OCI-LY1 (cell line): ENCODE results near the gene AAMDC.
"Not testable (repeated sequence)": the region's sequence is repeated elsewhere in the genome, so short reads cannot be mapped to it uniquely, and the experiment has no call there.

Source experiments
- H2AFZ ChIP-seq: fragments of 200-600 bp; sonication (generic), shearing (Covaris generic); 2 replicates; pipeline ENCODE4 v1.6.0; 2014; ENCODE audit warnings: antibody characterized with exemption, mild to moderate bottlenecking, low read length
- H3F3A ChIP-seq: fragments of 200-600 bp; sonication (generic), shearing (Covaris generic); 2 replicates; pipeline ENCODE4 v1.6.0; 2014; ENCODE audit warnings: mild to moderate bottlenecking, antibody characterized with exemption, low read length, moderate library complexity; ENCODE audit not compliant: insufficient read depth
- H3K27ac ChIP-seq: fragments of 200-600 bp; sonication (generic); 2 replicates; pipeline ENCODE4 v1.5.1; 2014; ENCODE audit warnings: low read length, mixed run types, mild to moderate bottlenecking, low read depth; ENCODE audit not compliant: poor library complexity, severe bottlenecking
- H3K27me3 ChIP-seq: fragments of 200-600 bp; sonication (generic); 2 replicates; pipeline ENCODE4 v1.6.0; 2014; ENCODE audit warnings: antibody characterized with exemption, mild to moderate bottlenecking, low read length, moderate library complexity; ENCODE audit not compliant: insufficient read depth
- H3K36me3 ChIP-seq: fragments of 200-600 bp; sonication (generic); 2 replicates; pipeline ENCODE4 v1.6.1; 2014; ENCODE audit warnings: mild to moderate bottlenecking, antibody characterized with exemption, low read length, moderate library complexity, mixed read lengths; ENCODE audit not compliant: insufficient read depth
- H3K4me1 ChIP-seq: fragments of 200-600 bp; sonication (generic); 2 replicates; pipeline ENCODE4 v1.5.1; 2014; ENCODE audit warnings: mild to moderate bottlenecking, low read length, moderate library complexity; ENCODE audit not compliant: insufficient read depth, severe bottlenecking
- H3K4me2 ChIP-seq: fragments of 200-600 bp; sonication (generic), shearing (Covaris generic); 2 replicates; pipeline ENCODE4 v1.6.1; 2014; ENCODE audit warnings: low read length
- H3K4me3 ChIP-seq: fragments of 200-600 bp; sonication (generic); 2 replicates; pipeline ENCODE4 v1.5.1; 2014; ENCODE audit warnings: low read length, low read depth, mild to moderate bottlenecking, mixed read lengths; ENCODE audit not compliant: poor library complexity, severe bottlenecking
- H3K79me2 ChIP-seq: fragments of 200-600 bp; shearing (Covaris generic); 2 replicates; pipeline ENCODE4 v1.6.1; 2016; ENCODE audit warnings: mixed run types, low read length, mixed read lengths; ENCODE audit not compliant: insufficient read depth
- H3K9ac ChIP-seq: fragments of 200-600 bp; sonication (generic), shearing (Covaris generic); 2 replicates; pipeline ENCODE4 v1.6.1; 2014; ENCODE audit warnings: mild to moderate bottlenecking, low read length, mixed read lengths
- H3K9me2 ChIP-seq: fragments of 200-600 bp; sonication (generic), shearing (Covaris generic); 2 replicates; pipeline ENCODE4 v1.6.1; 2014; ENCODE audit warnings: low read depth, mild to moderate bottlenecking, low read length, mixed read lengths
- H3K9me3 ChIP-seq: fragments of 200-600 bp; shearing (Covaris generic); 2 replicates; pipeline ENCODE4 v1.6.1; 2014; ENCODE audit warnings: low read length, mixed read lengths
- H4K20me1 ChIP-seq: fragments of 200-600 bp; sonication (generic), shearing (Covaris generic); 2 replicates; pipeline ENCODE4 v1.6.0; 2016; ENCODE audit warnings: mild to moderate bottlenecking, low read length; ENCODE audit not compliant: insufficient read depth
- CTCF ChIP-seq: fragments of 200-600 bp; sonication (generic), shearing (Covaris generic); IDR thresholded peaks from 2 replicates; pipeline ENCODE4 v1.5.1; 2017; ENCODE audit warnings: mild to moderate bottlenecking, antibody characterized with exemption, low read length, moderate library complexity, mixed read lengths
- EZH2 ChIP-seq: fragments of 200-600 bp; sonication (generic), shearing (Covaris generic); IDR thresholded peaks from 2 replicates; pipeline ENCODE4 v1.8.0; 2017; ENCODE audit warnings: borderline replicate concordance, mixed run types, mild to moderate bottlenecking, antibody characterized with exemption, low read length, moderate library complexity, mixed read lengths

Gene AAMDC

GRCh38 chr11:77828926-77829325 lies 8.0 kb downstream of the AAMDC start:
- no peaks in the 10 kb centered on the region for H3K79me2 ChIP-seq
- no peak overlapping the region for H3K4me2 ChIP-seq
- H3K9me3 ChIP-seq: no peaks in the 10 kb centered on the region
- no peak overlapping the region for H2AFZ ChIP-seq
- H3K27me3 ChIP-seq: no peaks in the 10 kb centered on the region
- no peaks in the 10 kb centered on the region for H4K20me1 ChIP-seq
- no peaks in the 10 kb centered on the region for H3F3A ChIP-seq
- H3K4me1 ChIP-seq: no peaks in the 10 kb centered on the region
- H3K36me3 ChIP-seq: no peaks in the 10 kb centered on the region
- H3K27ac ChIP-seq: no peak overlapping the region
- no peak overlapping the region for H3K4me3 ChIP-seq
- H3K9ac ChIP-seq: no peak overlapping the region
- TF ChIP-seq EZH2 (no peak), CTCF (no peak)
- no peaks in the 10 kb centered on the region for H3K9me2 ChIP-seq

- Histone ChIP-seq H3K9ac (no peak overlapping the region), H3K4me1 (no peaks in the 10 kb centered on the region), H3K36me3 (no peaks in the 10 kb centered on the region), H4K20me1 (no peaks in the 10 kb centered on the region), H3K27me3 (no peaks in the 10 kb centered on the region), H3K27ac (no peak overlapping the region), H3K4me2 (no peak overlapping the region), H3K9me2 (no peaks in the 10 kb centered on the region), H3K4me3 (no peak overlapping the region), H3F3A (no peaks in the 10 kb centered on the region), H3K79me2 (no peaks in the 10 kb centered on the region), H2AFZ (no peak overlapping the region), H3K9me3 (no peaks in the 10 kb centered on the region)
- TF ChIP-seq EZH2 (no peak), CTCF (no peak)
Measured at GRCh38 chr11:77833302-77833701, 12.4 kb downstream of the AAMDC start.

- Histone ChIP-seq H3K9me2 (no peaks in the 10 kb centered on the region), H2AFZ (no peak overlapping the region), H3K27ac (no peak overlapping the region), H3K4me3 (no peak overlapping the region), H3K9me3 (peaks cover 5% of the 10 kb centered on the region; the same call in 1 of the 2 replicates), H3K27me3 (no peaks in the 10 kb centered on the region), H3K4me2 (no peak overlapping the region), H3F3A (no peaks in the 10 kb centered on the region), H3K79me2 (no peaks in the 10 kb centered on the region), H3K36me3 (no peaks in the 10 kb centered on the region), H4K20me1 (no peaks in the 10 kb centered on the region), H3K9ac (no peak overlapping the region), H3K4me1 (no peaks in the 10 kb centered on the region)
- no peak for TF ChIP-seq CTCF
- TF ChIP-seq EZH2: no peak
Measured at GRCh38 chr11:77842441-77843121, 21.6 kb downstream of the AAMDC start.

- not testable (repeated sequence) for H3K36me3 ChIP-seq, H3K27me3 ChIP-seq, H3K9me2 ChIP-seq, H3F3A ChIP-seq, H3K27ac ChIP-seq, H3K4me2 ChIP-seq, H4K20me1 ChIP-seq, H3K9me3 ChIP-seq, H2AFZ ChIP-seq, H3K9ac ChIP-seq, H3K4me3 ChIP-seq, H3K79me2 ChIP-seq, H3K4me1 ChIP-seq
Measured at GRCh38 chr11:77843700-77844099, 22.8 kb downstream of the AAMDC start.
